Adipocyte (in vitro differentiated cells): ENCODE measurements around the gene OPA1.

Experiments
- DNase-seq: peaks from one replicate; pipeline ENCODE4 v3.0.0-alpha.2; 2015; ENCODE audit warnings: low read depth
- H3K27me3 ChIP-seq: replicated peaks from 2 replicates; pipeline ENCODE4 v1.7.0; 2013; ENCODE audit warnings: mild to moderate bottlenecking, low read length, moderate library complexity; ENCODE audit not compliant: control insufficient read depth, insufficient read depth
- H3K36me3 ChIP-seq: 2 replicates; pipeline ENCODE4 v1.7.0; 2013; ENCODE audit warnings: low read length, mild to moderate bottlenecking, moderate library complexity; ENCODE audit not compliant: control insufficient read depth, insufficient read depth, severe bottlenecking
- H3K4me1 ChIP-seq: 2 replicates; pipeline ENCODE4 v1.7.0; 2013; ENCODE audit warnings: mild to moderate bottlenecking, low read length, moderate library complexity; ENCODE audit not compliant: control insufficient read depth, insufficient read depth
- H3K4me3 ChIP-seq: 2 replicates; pipeline ENCODE4 v1.7.0; 2013; ENCODE audit warnings: mild to moderate bottlenecking, low read length, moderate library complexity
- H3K9ac ChIP-seq: 2 replicates; pipeline ENCODE4 v1.7.0; 2013; ENCODE audit warnings: mild to moderate bottlenecking, low read length, moderate library complexity
- H3K9me3 ChIP-seq: 2 replicates; pipeline ENCODE4 v1.7.0; 2013; ENCODE audit warnings: mild to moderate bottlenecking, low read length, moderate library complexity; ENCODE audit not compliant: control insufficient read depth

Gene OPA1

DNA sequence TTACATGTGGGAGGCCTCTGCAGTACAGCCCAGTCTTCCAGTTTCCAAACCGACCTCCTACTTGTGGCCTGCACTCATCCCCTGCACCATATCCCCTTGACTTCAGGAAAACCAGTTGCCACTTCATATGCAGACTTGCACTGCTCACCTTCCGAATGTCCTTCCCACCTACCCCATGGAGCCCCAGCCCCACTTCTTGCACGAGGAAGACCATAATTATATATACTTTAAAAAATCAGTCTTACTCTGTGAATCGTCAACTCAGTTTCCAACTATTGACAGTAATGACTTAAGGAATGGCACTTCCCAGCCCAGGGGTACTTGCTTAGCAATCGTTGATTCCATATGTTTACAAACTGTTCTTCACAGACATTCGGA, 136.1 kb downstream of the OPA1 start:
- Histone ChIP-seq H3K27me3 (no peaks in the 10 kb centered on the region), H3K9ac (no peak overlapping the region), H3K36me3 (no peaks in the 10 kb centered on the region), H3K4me3 (no peak overlapping the region), H3K4me1 (peaks cover 7% of the 10 kb centered on the region), H3K9me3 (no peaks in the 10 kb centered on the region)
- no peak for DNase-seq

DNA sequence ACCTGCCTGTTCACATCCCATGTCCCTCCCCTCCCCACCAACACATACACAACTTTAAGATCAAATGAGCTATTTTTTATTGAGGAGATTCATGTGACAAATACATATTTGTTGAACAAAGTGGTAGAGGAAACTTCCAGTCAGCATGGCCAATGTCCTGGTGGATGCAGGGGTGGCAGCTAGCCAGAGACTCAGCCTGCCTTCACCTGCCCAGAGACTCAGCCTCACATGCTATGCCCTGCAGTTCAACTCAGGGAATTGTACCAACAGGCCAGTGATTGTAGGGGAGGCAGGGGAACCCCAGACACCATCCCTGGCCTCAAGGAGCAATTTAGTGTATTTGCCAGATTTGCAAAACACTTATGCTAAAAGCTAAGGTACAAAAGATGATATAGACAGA, 136.6 kb downstream of the OPA1 start:
- Histone ChIP-seq H3K9ac (no peak overlapping the region), H3K27me3 (no peaks in the 10 kb centered on the region)
- DNase-seq: no peak

DNA sequence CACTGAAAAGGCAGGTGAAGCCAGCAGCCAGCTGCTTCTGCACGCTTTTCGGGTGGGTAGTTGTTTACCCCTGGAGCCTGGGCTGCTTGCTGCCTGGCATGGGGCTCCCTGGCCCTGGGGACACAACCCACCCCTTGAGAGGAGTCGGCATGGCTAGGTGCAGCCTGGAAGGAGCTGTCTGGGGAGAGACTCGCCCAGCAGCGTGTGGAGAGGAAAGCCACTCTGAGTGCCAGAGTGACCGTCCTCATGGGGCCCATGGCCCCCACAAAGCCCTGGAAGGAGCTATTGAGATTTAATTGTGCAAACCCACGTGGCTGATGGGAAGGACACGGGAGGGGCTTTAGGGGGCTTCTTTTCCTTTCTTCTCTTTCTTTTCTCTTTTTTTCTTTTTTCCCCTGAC, 137.5 kb downstream of the OPA1 start:
- peaks cover 7% of the 10 kb centered on the region for H3K4me1 ChIP-seq
- no peaks in the 10 kb centered on the region for H3K27me3 ChIP-seq
- H3K36me3 ChIP-seq: no peaks in the 10 kb centered on the region
- H3K4me3 ChIP-seq: no peak overlapping the region
- H3K9ac ChIP-seq: no peak overlapping the region
- no peaks in the 10 kb centered on the region for H3K9me3 ChIP-seq
- no peak for DNase-seq

More for the DNA sequence above, 136.6 kb downstream of the OPA1 start:
- Histone ChIP-seq H3K36me3 (no peaks in the 10 kb centered on the region), H3K9me3 (no peaks in the 10 kb centered on the region), H3K4me1 (peaks cover 7% of the 10 kb centered on the region), H3K4me3 (no peak overlapping the region)

DNA sequence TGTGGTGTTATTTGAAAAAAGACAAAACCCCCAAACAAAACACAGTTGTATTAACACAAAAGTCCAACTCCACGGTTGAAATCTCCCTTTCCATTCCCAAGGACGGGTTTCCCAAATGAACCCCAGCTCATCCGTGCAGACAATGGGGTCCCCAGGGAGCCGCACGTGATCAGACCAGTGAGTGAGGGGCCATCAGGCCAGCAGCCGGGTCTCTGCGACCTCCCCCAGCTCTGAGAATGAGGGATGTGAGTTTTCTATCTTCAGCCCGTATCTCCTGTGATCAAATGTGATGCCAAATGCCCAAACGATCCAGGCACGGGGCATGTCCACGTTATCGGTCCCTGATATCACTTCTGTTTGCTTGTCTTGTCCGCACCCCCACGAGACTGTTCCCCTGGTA, 138.0 kb downstream of the OPA1 start:
- Histone ChIP-seq H3K9me3 (no peaks in the 10 kb centered on the region), H3K4me3 (no peak overlapping the region), H3K36me3 (no peaks in the 10 kb centered on the region), H3K4me1 (peaks cover 7% of the 10 kb centered on the region), H3K27me3 (no peaks in the 10 kb centered on the region), H3K9ac (no peak overlapping the region)
- no peak for DNase-seq

DNA sequence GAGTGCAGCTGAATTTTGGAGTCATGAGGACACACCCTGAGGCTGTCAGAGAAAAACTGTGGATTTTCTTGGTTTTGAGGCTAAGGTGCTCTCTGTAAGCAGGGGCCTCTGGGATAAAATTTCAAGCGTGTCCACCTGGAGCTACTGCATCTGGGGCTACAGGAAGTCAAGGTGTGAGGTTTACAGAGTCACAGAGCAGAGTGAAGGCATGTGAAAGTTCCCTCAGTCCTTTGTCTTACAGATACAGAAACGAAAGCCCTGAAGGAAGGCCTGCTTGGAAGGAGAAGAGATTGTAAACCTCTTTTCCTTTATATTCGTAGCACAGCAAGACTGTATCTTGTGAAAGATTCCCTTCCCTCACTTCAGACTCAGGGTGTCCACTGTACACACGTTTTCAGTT, 138.6 kb downstream of the OPA1 start:
- no peak for DNase-seq
- H3K9ac ChIP-seq: no peak overlapping the region
- H3K36me3 ChIP-seq: no peaks in the 10 kb centered on the region
- no peaks in the 10 kb centered on the region for H3K9me3 ChIP-seq
- no peaks in the 10 kb centered on the region for H3K27me3 ChIP-seq
- peaks cover 7% of the 10 kb centered on the region for H3K4me1 ChIP-seq
- H3K4me3 ChIP-seq: no peak overlapping the region

DNA sequence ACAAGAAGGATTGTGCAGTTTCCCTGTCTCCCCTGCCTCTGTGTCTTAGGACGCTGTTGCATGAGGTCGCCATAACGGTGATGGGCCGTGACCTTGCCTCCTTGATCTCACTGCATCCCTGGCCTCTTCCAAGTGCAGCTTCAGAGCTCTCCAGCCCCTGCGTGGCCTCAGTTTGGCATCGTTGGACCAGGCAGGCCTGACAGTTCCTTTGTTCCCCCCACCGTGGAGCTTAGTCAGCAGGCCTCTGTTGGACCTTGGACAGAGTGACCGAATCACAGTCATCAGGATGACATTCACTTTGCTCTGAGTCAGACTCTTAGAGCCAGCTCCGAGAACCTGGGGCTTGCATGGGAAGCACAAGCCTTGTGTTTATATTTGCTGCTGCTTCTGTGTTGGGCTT, 139.4 kb downstream of the OPA1 start:
- Histone ChIP-seq H3K9ac (no peak overlapping the region), H3K27me3 (no peaks in the 10 kb centered on the region), H3K4me1 (peaks cover 7% of the 10 kb centered on the region), H3K4me3 (no peak overlapping the region), H3K9me3 (no peaks in the 10 kb centered on the region), H3K36me3 (no peaks in the 10 kb centered on the region)
- peak; percentile 38 for DNase-seq

DNA sequence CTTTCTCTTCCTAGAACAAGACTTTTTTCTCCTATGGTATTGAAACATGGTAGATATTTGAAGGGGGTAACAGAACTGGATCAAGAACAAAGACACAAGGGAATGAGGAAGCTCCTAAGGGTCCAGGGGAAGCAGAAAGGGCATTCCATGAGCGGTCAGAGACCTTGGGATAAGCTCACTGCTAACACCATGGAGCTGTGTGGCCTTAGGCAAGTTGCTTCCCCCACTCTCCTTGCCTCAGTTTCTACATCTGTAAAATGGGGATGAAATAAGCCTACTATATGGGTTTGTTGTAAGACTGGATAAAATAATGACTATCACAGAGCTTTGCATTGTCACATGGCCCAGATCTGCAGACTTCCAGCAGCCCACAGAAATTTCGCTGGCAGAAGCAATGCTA, 139.8 kb downstream of the OPA1 start:
- no peaks in the 10 kb centered on the region for H3K27me3 ChIP-seq
- no peak overlapping the region for H3K4me3 ChIP-seq
- H3K9ac ChIP-seq: no peak overlapping the region
- H3K36me3 ChIP-seq: no peaks in the 10 kb centered on the region
- H3K9me3 ChIP-seq: no peaks in the 10 kb centered on the region
- DNase-seq: no peak
- H3K4me1 ChIP-seq: peaks cover 7% of the 10 kb centered on the region

DNA sequence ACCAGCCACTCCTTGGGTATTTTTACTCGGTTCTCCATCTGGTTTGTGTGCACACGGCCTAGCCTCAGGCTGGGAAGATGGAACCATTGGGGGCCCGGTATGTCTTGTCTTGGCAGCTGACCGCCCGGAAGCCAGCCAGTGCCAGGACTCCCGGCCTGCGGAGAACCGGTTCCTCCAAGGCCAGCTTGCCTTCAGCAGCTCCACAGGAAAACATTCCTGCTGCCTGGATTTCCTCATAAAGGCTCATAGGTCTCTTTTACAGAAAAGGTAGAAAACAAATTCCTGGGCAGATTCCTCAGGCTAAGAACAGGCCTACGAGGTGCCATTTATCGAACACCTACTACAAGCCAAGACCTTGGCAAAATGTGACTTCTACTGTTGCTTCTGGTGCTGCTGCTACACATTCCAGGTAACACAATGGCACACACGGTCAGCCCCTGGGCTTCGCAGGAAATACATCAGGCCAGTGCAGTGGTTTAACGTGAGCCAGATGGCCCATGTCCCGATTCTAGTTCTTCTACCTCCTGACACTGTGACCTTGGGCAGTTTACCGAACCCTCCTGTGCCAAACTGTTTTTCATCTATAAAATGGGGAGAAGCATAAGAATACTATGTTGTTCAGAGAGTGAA, 141.8 kb downstream of the OPA1 start:
- H3K4me1 ChIP-seq: peaks cover 7% of the 10 kb centered on the region
- no peak for DNase-seq
- no peaks in the 10 kb centered on the region for H3K36me3 ChIP-seq
- H3K9me3 ChIP-seq: no peaks in the 10 kb centered on the region
- H3K27me3 ChIP-seq: peaks cover 4% of the 10 kb centered on the region
- H3K9ac ChIP-seq: no peak overlapping the region
- H3K4me3 ChIP-seq: no peak overlapping the region

DNA sequence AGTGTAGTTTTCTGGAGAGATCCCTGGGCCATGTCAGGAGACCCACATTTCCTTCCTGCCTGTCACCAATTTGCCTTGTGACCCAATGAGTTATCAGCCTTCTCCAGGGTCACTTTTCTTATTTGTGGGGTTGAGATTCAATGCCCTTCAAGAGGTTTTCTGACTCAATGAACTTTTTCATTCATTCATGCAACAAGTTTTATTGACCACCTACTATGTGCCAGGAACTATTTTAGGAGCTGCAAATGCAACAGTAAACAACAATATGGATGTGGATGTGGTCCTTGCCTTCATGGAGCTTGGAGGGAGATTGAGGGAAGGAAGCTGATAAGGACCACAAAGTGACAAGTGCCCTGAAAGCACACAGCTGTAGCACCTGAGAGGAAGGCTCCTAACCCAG, 142.8 kb downstream of the OPA1 start:
- Histone ChIP-seq H3K36me3 (no peaks in the 10 kb centered on the region), H3K4me1 (peaks cover 7% of the 10 kb centered on the region), H3K9ac (no peak overlapping the region), H3K27me3 (peaks cover 6% of the 10 kb centered on the region), H3K9me3 (no peaks in the 10 kb centered on the region), H3K4me3 (no peak overlapping the region)
- DNase-seq: no peak

DNA sequence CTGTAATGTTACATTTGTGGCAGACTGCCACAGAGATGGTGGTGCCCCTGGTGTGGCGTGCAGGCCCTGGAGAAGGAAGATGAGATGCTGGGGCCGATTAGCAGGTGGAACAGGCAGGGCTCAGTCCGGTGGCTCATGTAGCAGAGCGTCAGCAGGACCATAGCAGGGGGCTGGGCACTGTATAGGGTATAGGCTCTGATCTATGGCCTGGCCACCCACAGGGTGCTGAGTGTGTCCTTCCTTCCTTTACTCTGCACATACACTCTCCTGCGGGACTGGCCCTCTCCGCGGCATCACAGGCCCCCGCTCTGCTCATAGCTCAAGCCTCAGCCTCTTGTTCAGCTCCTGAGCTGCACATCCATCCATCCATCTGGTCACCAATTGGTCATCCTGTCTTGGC, 143.6 kb downstream of the OPA1 start:
- Histone ChIP-seq H3K9me3 (no peaks in the 10 kb centered on the region), H3K36me3 (no peaks in the 10 kb centered on the region), H3K4me3 (no peak overlapping the region), H3K9ac (no peak overlapping the region), H3K4me1 (peaks cover 7% of the 10 kb centered on the region), H3K27me3 (peaks cover 6% of the 10 kb centered on the region)
- no peak for DNase-seq

DNA sequence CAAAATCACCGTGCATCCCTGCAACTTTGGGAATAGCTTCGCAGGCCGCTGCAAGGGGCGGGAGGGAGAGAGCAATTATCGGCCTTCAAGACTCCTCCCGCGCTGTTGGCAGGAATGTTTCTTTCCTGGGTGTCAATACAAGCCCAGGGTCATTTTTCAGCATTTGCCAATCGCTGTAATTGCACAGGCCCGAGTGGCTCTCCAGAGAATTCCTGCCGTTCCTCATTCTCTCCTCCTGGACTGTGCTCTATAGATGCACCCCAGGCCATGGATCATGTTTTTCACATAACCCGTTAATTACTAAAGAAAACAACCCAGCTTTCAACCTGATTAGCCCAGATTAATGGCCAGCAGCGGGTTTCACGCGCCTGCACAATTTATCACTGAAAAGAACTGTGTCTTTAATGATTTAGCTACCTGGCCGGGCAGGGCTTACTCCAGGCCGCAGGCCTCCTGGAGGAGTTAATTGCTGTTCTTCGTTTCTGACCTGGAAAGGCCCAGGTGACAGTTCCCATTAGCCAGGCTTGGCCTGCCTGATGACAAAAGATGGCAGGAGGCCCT, 144.3 kb downstream of the OPA1 start:
- H3K4me1 ChIP-seq: peaks cover 4% of the 10 kb centered on the region
- no peak overlapping the region for H3K9ac ChIP-seq
- H3K9me3 ChIP-seq: no peaks in the 10 kb centered on the region
- no peaks in the 10 kb centered on the region for H3K36me3 ChIP-seq
- DNase-seq: no peak
- H3K27me3 ChIP-seq: peaks cover 6% of the 10 kb centered on the region
- H3K4me3 ChIP-seq: no peak overlapping the region

DNA sequence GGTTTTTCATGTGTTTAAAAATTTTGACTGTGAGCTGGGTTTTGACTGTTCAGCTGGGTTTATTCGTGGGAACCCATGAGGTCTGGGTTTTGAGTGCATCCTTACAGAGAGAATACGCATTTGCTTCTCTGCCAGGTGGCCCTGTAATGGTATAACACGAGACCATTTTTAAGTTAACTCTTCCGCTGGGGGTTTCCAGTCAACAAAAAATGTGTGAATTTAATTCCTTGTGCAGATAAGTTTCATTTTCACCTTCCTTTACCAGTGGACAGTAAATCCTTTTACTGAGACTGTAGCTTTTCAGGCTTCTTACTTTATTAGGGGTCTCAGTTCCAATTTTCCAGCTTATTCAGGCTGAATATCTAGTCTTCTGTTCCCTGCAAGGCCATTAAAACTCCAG, 149.6 kb downstream of the OPA1 start:
- no peak for DNase-seq
- Histone ChIP-seq H3K36me3 (no peaks in the 10 kb centered on the region), H3K4me1 (peaks cover 2% of the 10 kb centered on the region), H3K9ac (no peak overlapping the region), H3K27me3 (peaks cover 6% of the 10 kb centered on the region), H3K4me3 (no peak overlapping the region), H3K9me3 (no peaks in the 10 kb centered on the region)
